ENCODE results near the gene MYH9. TPM values are rescaled to one million over a fixed set of nuclear protein-coding genes. Genes with fewer than 3 reads are reported as not detected.

MYH9 gene
- total RNA-seq, 2 donors from 2014 or later = 125 to 229 TPM

DNA sequence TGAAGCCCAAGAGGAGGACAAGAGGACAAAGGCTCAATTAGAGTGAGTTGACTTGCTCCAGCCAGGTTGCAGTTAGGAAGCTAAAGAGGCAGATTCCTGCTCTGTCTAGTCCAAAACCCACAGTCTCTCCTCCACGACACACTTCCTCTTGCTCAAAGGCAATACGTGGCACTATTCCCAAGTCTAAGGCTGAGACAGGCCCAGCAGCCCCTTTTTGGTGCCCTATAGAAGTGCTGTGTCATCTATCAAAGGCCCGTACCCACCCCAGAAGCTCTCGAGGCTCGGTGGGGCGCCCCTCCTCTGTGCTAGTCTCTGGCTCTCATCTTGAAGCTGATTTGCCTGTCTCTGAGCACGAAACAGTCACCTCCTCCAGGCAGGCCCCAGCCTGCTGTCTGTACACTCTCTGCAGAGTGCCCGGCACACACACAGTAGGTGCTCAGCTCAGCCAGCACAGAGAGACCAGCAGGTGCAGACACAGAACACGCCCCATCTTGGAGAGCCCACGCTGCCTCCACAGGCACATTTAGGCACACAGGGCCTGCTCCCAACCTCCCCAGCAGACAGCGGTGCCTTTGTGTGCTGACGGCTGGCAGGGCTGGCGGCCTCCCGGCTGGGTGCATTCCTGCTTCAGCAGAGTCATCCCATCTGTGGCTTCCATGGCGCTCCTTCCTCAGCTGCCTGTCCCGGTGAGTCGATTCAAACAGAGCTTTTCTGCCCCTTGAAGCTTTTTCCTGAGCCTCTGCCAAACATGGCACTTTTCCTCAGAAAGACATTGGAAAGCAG, 52.8 kb downstream of the MYH9 start:
- TF ChIP-seq, protein P1, sequence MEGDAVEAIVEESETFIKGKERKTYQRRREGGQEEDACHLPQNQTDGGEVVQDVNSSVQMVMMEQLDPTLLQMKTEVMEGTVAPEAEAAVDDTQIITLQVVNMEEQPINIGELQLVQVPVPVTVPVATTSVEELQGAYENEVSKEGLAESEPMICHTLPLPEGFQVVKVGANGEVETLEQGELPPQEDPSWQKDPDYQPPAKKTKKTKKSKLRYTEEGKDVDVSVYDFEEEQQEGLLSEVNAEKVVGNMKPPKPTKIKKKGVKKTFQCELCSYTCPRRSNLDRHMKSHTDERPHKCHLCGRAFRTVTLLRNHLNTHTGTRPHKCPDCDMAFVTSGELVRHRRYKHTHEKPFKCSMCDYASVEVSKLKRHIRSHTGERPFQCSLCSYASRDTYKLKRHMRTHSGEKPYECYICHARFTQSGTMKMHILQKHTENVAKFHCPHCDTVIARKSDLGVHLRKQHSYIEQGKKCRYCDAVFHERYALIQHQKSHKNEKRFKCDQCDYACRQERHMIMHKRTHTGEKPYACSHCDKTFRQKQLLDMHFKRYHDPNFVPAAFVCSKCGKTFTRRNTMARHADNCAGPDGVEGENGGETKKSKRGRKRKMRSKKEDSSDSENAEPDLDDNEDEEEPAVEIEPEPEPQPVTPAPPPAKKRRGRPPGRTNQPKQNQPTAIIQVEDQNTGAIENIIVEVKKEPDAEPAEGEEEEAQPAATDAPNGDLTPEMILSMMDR (IDR thresholded peaks at IDR 0.05) = no peak
- Histone ChIP-seq H3K9me3 (no peaks in the 10 kb centered on the region), H3K36me3 (peaks cover 86% of the 10 kb centered on the region), H3K4me3 (no peak overlapping the region), H3K27ac (peak overlapping the region; percentile 98 to 99), H3K4me1 (peaks cover 0 to 100% of the 10 kb centered on the region in 2 donors), H3K27me3 (no peaks in the 10 kb centered on the region)
- DNase-seq (ENCODE audit: low spot score) = no peak

DNA sequence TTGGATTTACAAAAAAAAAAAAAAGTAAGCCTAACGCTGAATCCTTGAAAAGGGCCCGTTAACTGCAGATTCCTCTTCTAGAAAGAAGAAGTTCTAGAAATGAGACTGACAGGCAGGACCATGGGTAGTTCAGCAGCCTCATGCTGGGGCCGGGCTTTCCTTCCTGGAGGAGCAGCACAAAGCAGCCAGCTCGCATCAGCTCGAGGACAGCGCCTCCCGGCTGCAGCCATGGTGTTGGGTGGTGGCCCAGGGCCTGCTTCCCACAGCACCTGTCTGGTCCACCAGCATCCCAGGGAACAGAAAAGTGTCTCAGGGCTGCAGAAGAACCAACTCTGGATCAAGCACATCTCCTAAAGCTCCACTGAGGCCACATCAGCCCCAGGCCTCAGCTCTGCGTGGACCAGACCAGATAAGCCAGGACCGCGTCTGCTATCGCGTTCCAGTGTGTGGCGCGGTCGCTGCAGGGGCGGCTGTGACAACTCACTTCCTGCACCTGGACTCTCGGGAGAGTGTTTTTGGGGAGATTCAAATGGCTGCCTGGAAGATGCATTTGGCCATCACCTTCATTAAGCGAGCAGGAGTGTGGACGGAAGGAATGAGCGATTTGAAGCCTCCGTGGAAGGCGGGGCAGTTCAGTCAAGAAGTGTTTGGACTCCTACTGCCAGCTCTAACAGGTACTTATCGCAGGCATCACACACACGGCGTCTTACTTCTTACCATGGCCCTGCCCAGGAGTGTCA, 53.5 kb downstream of the MYH9 start:
- H3K27ac ChIP-seq = peak overlapping the region; percentile 98 to 99
- H3K4me1 ChIP-seq = peaks cover 0 to 100% of the 10 kb centered on the region in 2 donors
- DNase-seq (ENCODE audit: low spot score) = no peak
- H3K36me3 ChIP-seq = peaks cover 82% of the 10 kb centered on the region
- TF ChIP-seq, protein P1 (IDR thresholded peaks at IDR 0.05) = peak in 1 of 2 donors; percentile 50
- H3K4me3 ChIP-seq = no peak overlapping the region
- no peaks in the 10 kb centered on the region for H3K9me3 ChIP-seq
- no peaks in the 10 kb centered on the region for H3K27me3 ChIP-seq

DNA sequence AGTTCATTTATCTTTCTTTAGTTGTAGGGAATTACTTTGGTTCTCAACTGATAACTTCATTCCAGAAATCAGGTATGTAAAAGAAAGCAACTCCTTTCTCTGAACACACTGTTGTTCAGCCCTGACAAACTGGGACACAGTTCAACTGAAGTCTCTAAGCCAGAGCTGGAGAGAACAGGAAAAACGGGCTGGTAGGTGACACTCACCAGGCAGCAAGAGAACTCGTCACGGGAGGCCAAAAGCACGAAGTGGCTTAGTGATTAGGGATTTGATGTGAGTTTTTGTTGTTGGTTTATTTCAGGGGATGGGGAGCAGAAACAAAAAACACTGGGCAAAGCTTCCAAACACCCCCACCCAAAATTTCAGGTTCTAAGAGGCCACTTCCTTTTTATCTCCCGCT, 54.1 kb downstream of the MYH9 start:
- no peak for DNase-seq (ENCODE audit: low spot score)
- no peak overlapping the region for H3K4me3 ChIP-seq
- H3K4me1 ChIP-seq = peaks cover 0 to 100% of the 10 kb centered on the region in 2 donors
- no peaks in the 10 kb centered on the region for H3K27me3 ChIP-seq
- TF ChIP-seq, protein P1 (IDR thresholded peaks at IDR 0.05) = no peak
- H3K9me3 ChIP-seq = no peaks in the 10 kb centered on the region
- peaks cover 76% of the 10 kb centered on the region for H3K36me3 ChIP-seq
- peak overlapping the region; percentile 98 to 99 for H3K27ac ChIP-seq

DNA sequence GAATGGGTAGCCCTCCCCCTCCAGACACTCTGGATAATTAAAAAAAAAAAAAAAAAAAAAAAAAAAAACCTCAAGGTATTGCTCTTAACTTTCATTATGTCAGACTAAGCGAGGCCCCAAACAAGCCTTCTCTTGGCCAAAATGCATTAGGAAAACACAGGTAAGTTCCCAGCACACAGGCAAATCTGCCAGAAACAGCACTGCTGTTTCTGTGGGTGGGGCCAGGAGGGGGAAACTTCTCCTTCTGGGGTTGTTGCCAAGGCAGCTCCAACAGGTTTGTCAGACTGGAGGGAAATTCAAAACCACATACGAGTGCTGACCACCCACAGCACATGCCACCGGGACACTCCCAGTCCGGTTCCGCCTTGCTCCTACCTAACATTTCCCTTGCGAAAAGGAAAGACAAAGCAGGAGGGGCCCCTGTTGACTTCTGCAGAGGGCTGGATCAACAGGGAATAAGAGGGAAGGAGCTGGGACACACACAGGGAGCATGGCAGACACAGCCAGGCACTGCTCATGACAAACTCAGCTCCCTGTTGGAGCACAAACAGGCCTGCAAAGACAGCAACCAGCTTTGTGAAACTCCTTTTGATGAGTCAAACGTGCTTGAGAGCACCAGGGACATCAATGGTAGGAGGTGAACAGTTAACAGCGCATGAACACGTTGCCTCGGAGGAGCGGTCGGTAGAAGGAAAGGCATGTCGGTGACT, 55.0 kb downstream of the MYH9 start:
- no peak for DNase-seq (ENCODE audit: low spot score)
- H3K4me1 ChIP-seq = peaks cover 0 to 100% of the 10 kb centered on the region in 2 donors
- H3K36me3 ChIP-seq = peaks cover 70% of the 10 kb centered on the region
- TF ChIP-seq, protein P1 (IDR thresholded peaks at IDR 0.05) = no peak
- no peak overlapping the region for H3K4me3 ChIP-seq
- H3K27ac ChIP-seq = peak overlapping the region; percentile 98 to 99
- no peaks in the 10 kb centered on the region for H3K9me3 ChIP-seq
- no peaks in the 10 kb centered on the region for H3K27me3 ChIP-seq

DNA sequence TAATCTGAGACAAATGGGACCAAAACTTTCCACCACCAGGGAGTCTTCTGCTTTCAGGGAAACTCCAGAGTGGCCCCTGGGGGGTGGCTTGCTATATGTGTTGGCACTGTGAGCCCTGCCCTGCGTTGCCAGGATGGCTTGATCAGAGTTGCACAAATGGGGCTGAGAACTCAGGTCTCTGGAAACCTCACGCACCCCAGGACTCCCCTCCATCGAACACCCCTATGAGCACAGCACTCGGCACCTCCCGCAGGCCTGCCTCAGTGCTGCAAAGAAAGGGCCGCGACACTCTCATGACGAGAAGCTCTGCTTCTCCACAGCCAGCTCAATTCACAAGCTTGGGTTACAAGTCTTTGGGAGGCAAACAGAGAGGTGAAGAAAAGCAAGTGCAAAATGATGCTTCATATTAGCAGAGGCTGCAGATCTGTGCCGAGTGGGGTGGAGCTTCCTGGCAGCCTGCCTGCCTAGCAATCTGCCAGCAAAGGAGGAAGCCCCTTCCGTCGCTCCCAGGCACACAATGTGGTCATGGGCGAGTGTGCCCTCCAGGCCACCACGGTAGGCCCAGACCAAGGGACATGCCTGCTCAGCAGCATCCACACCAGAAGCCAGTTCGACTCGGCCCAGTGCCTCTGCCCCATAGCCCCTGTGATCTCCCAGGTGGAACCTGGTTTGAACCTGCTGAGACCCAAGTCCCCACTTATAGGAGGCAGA, 55.7 kb downstream of the MYH9 start:
- TF ChIP-seq, protein P1 (IDR thresholded peaks at IDR 0.05) = no peak
- Histone ChIP-seq H3K27ac (peak overlapping the region; percentile 98 to 99), H3K4me3 (peak overlapping the region in 1 of 2 donors; percentile 9), H3K4me1 (peaks cover 0 to 100% of the 10 kb centered on the region in 2 donors), H3K36me3 (peaks cover 70% of the 10 kb centered on the region), H3K9me3 (no peaks in the 10 kb centered on the region), H3K27me3 (no peaks in the 10 kb centered on the region)
- DNase-seq (ENCODE audit: low spot score) = peak; percentile 85

All from right atrium auricular region (tissue), 2 donors.